MM.1S (cell line): ENCODE measurements around the gene GTPBP3.

ENCODE experiments used
- CTCF ChIP-seq: fragments of 300-600 bp; sonication (generic); IDR thresholded peaks from 2 replicates; pipeline ENCODE4 v1.5.1; 2016; ENCODE audit warnings: antibody characterized with exemption, low read length, mixed read lengths
- EZH2 ChIP-seq: fragments of 300-600 bp; sonication (generic); optimal IDR thresholded peaks from 2 replicates; pipeline ENCODE3; 2017; ENCODE audit warnings: low read depth, mild to moderate bottlenecking, antibody characterized with exemption, low read length, mixed read lengths
- EZH2phosphoT487 ChIP-seq: fragments of 300-600 bp; sonication (generic); IDR thresholded peaks from 2 replicates; pipeline ENCODE4 v1.6.1; 2018; ENCODE audit warnings: antibody characterized with exemption, low read length

GRCh38 chr19:17296976-17297375 is 40.4 kb upstream of the GTPBP3 start:
- TF ChIP-seq CTCF (no peak), EZH2 (no peak), EZH2phosphoT487 (no peak)
